ENCODE results near the gene GTF2IRD1. TPM values are rescaled to one million over a fixed set of nuclear protein-coding genes. Genes with fewer than 3 reads are reported as not detected.
A peak's percentile ranks its signal among the peaks of the same experiment; 100 is the strongest.

The GTF2IRD1 gene
- total and polyA plus RNA-seq, 9 of the 15 experiments (the other 6 are each of a cell fraction or from before 2014, with no cell fraction given), result 9.1 to 30.2 (median 14.0) TPM

DNA sequence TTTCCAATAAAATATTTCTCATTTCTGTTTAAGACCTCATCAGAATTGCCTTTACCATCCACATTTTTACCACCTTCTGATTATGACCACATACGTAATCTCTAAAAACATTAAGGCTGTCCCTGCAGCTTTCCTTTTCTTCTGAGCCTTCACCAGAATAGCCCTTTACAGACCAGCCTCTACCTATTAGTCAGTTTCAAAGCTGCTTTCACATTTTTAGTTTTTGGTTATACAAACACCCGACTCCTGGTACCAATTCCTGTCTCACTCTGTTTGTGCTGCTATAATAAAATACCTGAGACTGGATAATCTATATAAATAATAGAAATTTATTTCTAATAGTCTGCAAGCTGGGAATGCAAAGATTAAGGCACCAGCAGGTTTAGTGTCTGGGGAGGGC, 15.4 kb upstream of the GTF2IRD1 start:
- no TSS peak for BruUV-seq (replicated peaks)
- TF ChIP-seq GTF2A2 (tag; IDR thresholded peaks at IDR 0.05) (no peak), ZNF707 (CRISPR knock-in tag; conservative IDR thresholded peaks at IDR 0.05) (peak; percentile 99), DPF2 (IDR thresholded peaks at IDR 0.05) (no peak), ZNF695 (CRISPR knock-in tag; IDR thresholded peaks at IDR 0.05) (no peak), MBD2 (IDR thresholded peaks at IDR 0.05; ENCODE audit: borderline replicate concordance, low read depth) (no peak), KLF1 (tag; IDR thresholded peaks at IDR 0.05) (no peak), TRIM28 (IDR thresholded peaks at IDR 0.05) (peak; percentile 77), CBX3 (IDR thresholded peaks at IDR 0.05; ENCODE audit: borderline replicate concordance in 1 of 2, low read length in 2 of 2) (peak in 1 of 2 experiments; percentile 83; a peak in 2 of 3 replicates), HDAC8 (tag; IDR thresholded peaks at IDR 0.05) (no peak), ILK (tag; IDR thresholded peaks at IDR 0.05; ENCODE audit: borderline replicate concordance, low read depth) (no peak), ID3 (CRISPR knock-in tag; IDR thresholded peaks at IDR 0.05) (no peak), ID3 (tag; IDR thresholded peaks at IDR 0.05) (no peak), CUX1 (CRISPR knock-in tag; IDR thresholded peaks at IDR 0.05) (no peak), BCOR (IDR thresholded peaks at IDR 0.05) (no peak), ZBTB7A (IDR thresholded peaks at IDR 0.05; ENCODE audit: borderline replicate concordance, control insufficient read depth, low read depth, low read length) (no peak), ELK3 (CRISPR knock-in tag; IDR thresholded peaks at IDR 0.05) (no peak), TAF1 (IDR thresholded peaks at IDR 0.05; ENCODE audit: control insufficient read depth, extremely low read depth, insufficient read depth, low read length, severe bottlenecking) (no peak), SETDB1 (IDR thresholded peaks at IDR 0.05; ENCODE audit: low read length) (no peak), ZNF184 (CRISPR knock-in tag; IDR thresholded peaks at IDR 0.05) (no peak)

More for the DNA sequence above, 15.4 kb upstream of the GTF2IRD1 start:
- no peak overlapping the region for H2AFZ ChIP-seq (ENCODE audit: low read depth, low read length)
- no peak overlapping the region for H3K9ac ChIP-seq (ENCODE audit: insufficient read depth in 1 of 2, low read depth in 2 of 2, low read length in 2 of 2)
- peaks cover 7% of the 10 kb centered on the region for H3K9me3 ChIP-seq (replicated peaks; ENCODE audit: control insufficient read depth, insufficient read depth, low read depth, low read length)
- FAIRE-seq (no peak), ATAC-seq (no peak), DNase-seq (ENCODE audit: extremely low read depth in 1 of 4, low spot score in 3 of 4) (no peak)
- peaks cover 6 to 36% of the 10 kb centered on the region in 2 experiments; a peak in 4 of 5 replicates for H3K27me3 ChIP-seq (ENCODE audit: control insufficient read depth in 2 of 2, insufficient read depth in 2 of 2, low read length in 2 of 2)
- intact Hi-C loops (cut with micrococcal nuclease) (no loop called here), in situ Hi-C loops (cut with MboI) (no loop called here)
- H3K36me3 ChIP-seq (ENCODE audit: control insufficient read depth, insufficient read depth, low read length), result no peaks in the 10 kb centered on the region
- no peaks in the 10 kb centered on the region; a peak in 1 of 5 replicates for H3K4me1 ChIP-seq (replicated peaks in 1 of 2; ENCODE audit: control insufficient read depth in 2 of 2, insufficient read depth in 2 of 2, low read length in 2 of 2)
- no peaks in the 10 kb centered on the region for H3K9me1 ChIP-seq (ENCODE audit: control insufficient read depth, insufficient read depth, low read length)
- no peaks in the 10 kb centered on the region for H3K79me2 ChIP-seq (ENCODE audit: control insufficient read depth, insufficient read depth, low read length)
- H3K4me3 ChIP-seq, result no peak overlapping the region
- ChIA-PET POLR2A (interaction anchor here (1.4 kb wide), 1 partner anchor 13 kb away, joined by 3 read pairs; no protein-coding TSS in a partner anchor), CTCF (ENCODE audit: low intra/inter-chr PET ratio) (no interaction called here)
- no peak overlapping the region for H3K4me2 ChIP-seq (ENCODE audit: insufficient read depth, low read length)
- no peak overlapping the region for H3K27ac ChIP-seq (ENCODE audit: extremely low read depth, low read depth, low read length)
- H4K20me1 ChIP-seq (replicated peaks; ENCODE audit: control insufficient read depth, insufficient read depth, low read length), result no peaks in the 10 kb centered on the region
- WGBS (ENCODE audit: insufficient coverage, low coverage, missing lambda C conversion rate), result 21% methylated on average over 2 of the region's 2 CpGs
